Caco-2 (cell line): ENCODE measurements around the gene POM121C. TPM values are rescaled to one million over a fixed set of nuclear protein-coding genes. Genes with fewer than 3 reads are reported as not detected.
A peak's percentile ranks its signal among the peaks of the same experiment; 100 is the strongest.
"Not testable (repeated sequence)": the region's sequence is repeated elsewhere in the genome, so short reads cannot be mapped to it uniquely, and the experiment has no call there.

Source experiments
- BruUV-seq: library from RNA; stranded (reverse); fragments of 400-500 nt; replicated peaks from 2 replicates; lab custom pipeline; 2021; lab: Mats Ljungman, UMichigan
- CTCF ChIA-PET: fragments of 300-600 bp; sonication (Branson Sonifier 250); formaldehyde crosslinking; loops from one replicate; lab custom pipeline; 2022; ENCODE audit warnings: antibody characterized with exemption; lab: Charles Lee
- POLR2A ChIA-PET: fragments of 300-600 bp; sonication (Branson Sonifier 250); formaldehyde crosslinking; loops from one replicate; lab custom pipeline; 2022; ENCODE audit warnings: antibody characterized with exemption; lab: Charles Lee
- DNase-seq, 2 experiments: peaks; one replicate each; pipeline versions ENCODE4 v3.0.0 to v3.0.0-alpha.2; 2020 to 2022
- H3K27me3 ChIP-seq: replicated peaks from 2 replicates; pipeline ENCODE4 v1.6.0; 2011; ENCODE audit warnings: low read length; ENCODE audit not compliant: control insufficient read depth, insufficient read depth
- H3K36me3 ChIP-seq: 2 replicates; pipeline ENCODE4 v1.5.1; 2011; ENCODE audit warnings: low read length; ENCODE audit not compliant: control insufficient read depth, insufficient read depth
- H3K4me1 ChIP-seq: fragments of 250-450 bp; sonication (Bioruptor Pico); 2 replicates; pipeline ENCODE4 v1.5.1; 2020; ENCODE audit warnings: mild to moderate bottlenecking
- H3K4me3 ChIP-seq: 2 replicates; pipeline ENCODE4 v1.5.1; 2011; ENCODE audit warnings: low read depth, mild to moderate bottlenecking, control low read depth, low read length
- H3K9me3 ChIP-seq: fragments of 250-450 bp; sonication (Bioruptor Pico); 2 replicates; pipeline ENCODE4 v1.5.1; 2020; ENCODE audit warnings: mild to moderate bottlenecking, moderate library complexity
- H3K27ac Mint-ChIP-seq: one replicate; pipeline ENCODE4 v1.8.0; 2022; ENCODE audit warnings: mixed read lengths; ENCODE audit not compliant: unreplicated experiment
- H3K27me3 Mint-ChIP-seq: one replicate; pipeline ENCODE4 v1.8.0; 2022; ENCODE audit warnings: mixed read lengths; ENCODE audit not compliant: insufficient read depth, unreplicated experiment
- H3K36me3 Mint-ChIP-seq: one replicate; pipeline ENCODE4 v1.8.0; 2022; ENCODE audit warnings: mild to moderate bottlenecking, mixed read lengths; ENCODE audit not compliant: insufficient read depth, unreplicated experiment
- H3K4me1 Mint-ChIP-seq: one replicate; pipeline ENCODE4 v1.8.0; 2022; ENCODE audit warnings: low read depth, mixed read lengths; ENCODE audit not compliant: unreplicated experiment
- H3K4me3 Mint-ChIP-seq: one replicate; pipeline ENCODE4 v1.8.0; 2022; ENCODE audit warnings: mild to moderate bottlenecking, moderate library complexity, mixed read lengths; ENCODE audit not compliant: unreplicated experiment
- H3K9me3 Mint-ChIP-seq: one replicate; pipeline ENCODE4 v1.8.0; 2022; ENCODE audit warnings: mixed read lengths; ENCODE audit not compliant: unreplicated experiment
- intact Hi-C: fragments of 100-400 bp; cut with micrococcal nuclease; formaldehyde crosslinking; loops from one replicate; pipeline ENCODE4 v1.10.0; 2022; ENCODE audit not compliant: unreplicated experiment
- total RNA-seq: library from RNA; stranded (reverse); gene quantifications from 2 replicates; pipeline ENCODE4 v1.2.3, GENCODE V29; 2022

Gene POM121C
- total RNA-seq, 1 experiment from 2014 or later = 68.9 TPM

GRCh38 chr7:75409880-75410822, 75.9 kb downstream of the POM121C start:
- H3K4me1 Mint-ChIP-seq, H3K4me1 ChIP-seq, H3K4me3 Mint-ChIP-seq, intact Hi-C loops, H3K27ac Mint-ChIP-seq, H3K36me3 ChIP-seq, H3K27me3 Mint-ChIP-seq, CTCF ChIA-PET, H3K36me3 Mint-ChIP-seq, H3K9me3 Mint-ChIP-seq, H3K9me3 ChIP-seq, POLR2A ChIA-PET, H3K27me3 ChIP-seq: not testable (repeated sequence)
- TSS peak; percentile 83 for BruUV-seq
- peak overlapping the region; percentile 27 for H3K4me3 ChIP-seq
- DNase-seq = peak; percentile 22 to 25

GRCh38 chr7:75404663-75405062, 81.4 kb downstream of the POM121C start:
- H3K4me1 Mint-ChIP-seq, DNase-seq, H3K27me3 ChIP-seq, BruUV-seq, H3K27me3 Mint-ChIP-seq, POLR2A ChIA-PET, intact Hi-C loops, H3K9me3 ChIP-seq, CTCF ChIA-PET, H3K4me3 Mint-ChIP-seq, H3K4me1 ChIP-seq, H3K9me3 Mint-ChIP-seq, H3K36me3 Mint-ChIP-seq, H3K27ac Mint-ChIP-seq, H3K4me3 ChIP-seq, H3K36me3 ChIP-seq: not testable (repeated sequence)

DNA sequence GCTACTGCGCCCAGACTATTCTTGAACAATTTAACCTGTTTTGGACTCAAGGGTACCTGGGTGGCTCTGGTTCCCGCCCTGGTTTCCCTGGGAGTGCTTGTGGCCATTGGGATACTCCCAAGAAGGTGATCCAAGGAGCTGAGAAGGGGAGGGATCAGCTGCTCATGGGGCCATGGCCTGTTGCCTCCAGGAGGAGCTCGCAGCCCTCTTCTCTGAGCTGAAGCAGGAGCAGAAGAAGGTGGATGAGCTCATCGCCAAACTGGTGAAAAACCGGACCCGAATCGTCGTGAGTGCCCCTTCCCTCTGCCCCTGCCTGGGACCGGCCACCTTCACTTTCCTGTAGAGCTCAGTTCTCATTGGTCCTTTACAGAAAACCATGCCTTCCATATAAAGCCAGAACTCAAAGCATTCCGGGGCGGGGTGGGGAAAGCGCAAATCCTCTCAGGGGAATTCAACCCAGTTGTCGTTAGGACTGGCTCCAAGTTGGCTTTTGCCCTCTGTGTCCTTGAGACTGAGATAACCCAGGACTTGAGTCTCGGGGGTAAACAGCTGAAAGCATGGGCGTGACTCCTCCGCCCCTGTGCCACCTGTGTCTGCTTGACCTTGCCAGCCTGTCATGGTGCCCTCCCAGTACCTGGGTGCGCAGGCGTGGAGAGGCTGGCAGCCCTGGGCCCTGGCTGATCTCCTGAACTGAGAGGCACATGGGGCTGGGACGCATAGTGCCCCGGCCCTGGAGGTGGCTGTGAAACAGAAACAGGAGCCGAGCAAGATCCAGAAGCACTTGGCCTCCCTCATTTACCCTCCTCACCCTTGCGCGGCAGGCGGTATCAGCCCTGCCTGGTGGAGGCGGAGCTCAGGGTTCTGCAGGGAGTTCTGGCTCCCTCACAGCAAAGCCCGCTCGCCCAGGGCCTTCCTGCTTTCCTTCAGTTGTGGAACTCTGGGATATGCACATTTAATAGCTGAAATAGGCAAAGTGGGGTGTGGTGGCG, 82.3 kb downstream of the POM121C start:
- H3K4me3 ChIP-seq, BruUV-seq, H3K27ac Mint-ChIP-seq, DNase-seq, H3K36me3 ChIP-seq, H3K27me3 ChIP-seq, H3K4me1 ChIP-seq, H3K9me3 Mint-ChIP-seq, H3K9me3 ChIP-seq, H3K4me3 Mint-ChIP-seq, CTCF ChIA-PET, intact Hi-C loops, H3K27me3 Mint-ChIP-seq, H3K4me1 Mint-ChIP-seq, POLR2A ChIA-PET, H3K36me3 Mint-ChIP-seq: not testable (repeated sequence)

GRCh38 chr7:75400575-75400974, 85.5 kb downstream of the POM121C start:
- H3K4me1 Mint-ChIP-seq, BruUV-seq, H3K27ac Mint-ChIP-seq, CTCF ChIA-PET, H3K9me3 ChIP-seq, H3K4me1 ChIP-seq, H3K36me3 Mint-ChIP-seq, H3K27me3 Mint-ChIP-seq, intact Hi-C loops, H3K36me3 ChIP-seq, H3K4me3 ChIP-seq, H3K9me3 Mint-ChIP-seq, DNase-seq, H3K4me3 Mint-ChIP-seq, H3K27me3 ChIP-seq, POLR2A ChIA-PET: not testable (repeated sequence)

DNA sequence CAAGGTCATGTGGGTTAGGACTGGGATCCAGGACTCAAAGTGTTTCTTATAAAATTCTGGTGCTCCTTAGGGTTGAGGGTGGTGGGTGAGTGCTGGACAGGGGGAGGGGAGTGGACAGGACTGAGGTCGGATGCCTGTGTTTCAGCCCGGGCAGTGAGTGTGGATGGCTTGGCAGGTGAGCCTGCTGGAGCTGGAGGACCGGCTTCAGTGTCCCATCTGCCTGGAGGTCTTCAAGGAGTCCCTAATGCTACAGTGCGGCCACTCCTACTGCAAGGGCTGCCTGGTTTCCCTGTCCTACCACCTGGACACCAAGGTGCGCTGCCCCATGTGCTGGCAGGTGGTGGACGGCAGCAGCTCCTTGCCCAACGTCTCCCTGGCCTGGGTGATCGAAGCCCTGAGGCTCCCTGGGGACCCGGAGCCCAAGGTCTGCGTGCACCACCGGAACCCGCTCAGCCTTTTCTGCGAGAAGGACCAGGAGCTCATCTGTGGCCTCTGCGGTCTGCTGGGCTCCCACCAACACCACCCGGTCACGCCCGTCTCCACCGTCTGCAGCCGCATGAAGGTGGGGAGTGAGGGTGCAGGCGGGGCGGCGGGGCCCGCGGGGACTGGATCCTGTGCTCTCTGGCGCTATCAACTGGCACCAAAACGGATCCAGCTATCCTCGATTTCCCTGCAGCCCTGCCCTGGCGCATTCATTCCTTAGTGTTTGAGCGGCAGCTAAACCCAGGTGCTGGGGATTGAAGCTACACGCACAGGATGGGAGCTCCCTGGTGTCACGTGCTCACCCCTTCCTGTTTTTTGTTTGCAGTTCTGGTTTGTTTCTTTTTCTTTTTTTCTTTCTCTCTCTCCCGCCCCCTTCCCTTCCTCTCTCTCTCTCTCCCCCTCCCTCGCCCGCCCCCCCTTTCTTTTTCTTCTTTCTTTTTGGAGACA, 87.1 kb downstream of the POM121C start:
- H3K9me3 Mint-ChIP-seq, POLR2A ChIA-PET, H3K4me1 Mint-ChIP-seq, H3K36me3 ChIP-seq, CTCF ChIA-PET, H3K27me3 ChIP-seq, intact Hi-C loops, H3K27ac Mint-ChIP-seq, H3K9me3 ChIP-seq, H3K4me3 Mint-ChIP-seq, H3K4me1 ChIP-seq, H3K27me3 Mint-ChIP-seq, BruUV-seq, H3K4me3 ChIP-seq, H3K36me3 Mint-ChIP-seq: not testable (repeated sequence)
- DNase-seq = peak in 1 of 2 experiments; percentile 14

GRCh38 chr7:75397865-75398264, 88.2 kb downstream of the POM121C start:
- H3K9me3 ChIP-seq, H3K27ac Mint-ChIP-seq, H3K36me3 ChIP-seq, intact Hi-C loops, DNase-seq, H3K36me3 Mint-ChIP-seq, POLR2A ChIA-PET, H3K27me3 Mint-ChIP-seq, BruUV-seq, H3K4me3 Mint-ChIP-seq, H3K9me3 Mint-ChIP-seq, H3K27me3 ChIP-seq, CTCF ChIA-PET, H3K4me1 Mint-ChIP-seq, H3K4me1 ChIP-seq, H3K4me3 ChIP-seq: not testable (repeated sequence)
